Measurements from ENCODE around the gene CAMK2D.

Gene CAMK2D

GRCh38 chr4:113563691-113564378 lies 197.7 kb downstream of the CAMK2D start:
- no peak for DNase-seq

- DNase-seq, result no peak
These were observed 199.8 kb downstream of the CAMK2D start for GRCh38 chr4:113561758-113562157.

- DNase-seq, result no peak
These were observed 200.4 kb downstream of the CAMK2D start for GRCh38 chr4:113561092-113561491.

GRCh38 chr4:113560579-113560978 lies 201.0 kb downstream of the CAMK2D start:
- DNase-seq, result no peak

- no peak for DNase-seq
These were observed 201.6 kb downstream of the CAMK2D start for GRCh38 chr4:113559947-113560346.

- no peak for DNase-seq
These were observed 205.0 kb downstream of the CAMK2D start for GRCh38 chr4:113556382-113557134.

- DNase-seq, result no peak
These were observed 205.7 kb downstream of the CAMK2D start for GRCh38 chr4:113555868-113556267.

- DNase-seq, result no peak
These were observed 208.5 kb downstream of the CAMK2D start for GRCh38 chr4:113553082-113553481.

- no peak for DNase-seq
These were observed 211.0 kb downstream of the CAMK2D start for GRCh38 chr4:113550510-113550909.

- no peak for DNase-seq
These were observed 213.2 kb downstream of the CAMK2D start for GRCh38 chr4:113548303-113548702.

GRCh38 chr4:113547487-113548042 lies 214.0 kb downstream of the CAMK2D start:
- peak; percentile 63 for DNase-seq

- DNase-seq, result no peak
These were observed 219.6 kb downstream of the CAMK2D start for GRCh38 chr4:113541933-113542332.

- DNase-seq, result no peak
These were observed 220.7 kb downstream of the CAMK2D start for GRCh38 chr4:113540859-113541258.

GRCh38 chr4:113539408-113539807 lies 222.1 kb downstream of the CAMK2D start:
- no peak for DNase-seq

GRCh38 chr4:113537628-113538027 lies 223.9 kb downstream of the CAMK2D start:
- DNase-seq, result no peak

GRCh38 chr4:113537203-113537602 lies 224.3 kb downstream of the CAMK2D start:
- no peak for DNase-seq

GRCh38 chr4:113534711-113535110 lies 226.8 kb downstream of the CAMK2D start:
- DNase-seq, result no peak

- no peak for DNase-seq
These were observed 230.0 kb downstream of the CAMK2D start for GRCh38 chr4:113531572-113531971.

GRCh38 chr4:113528395-113528794 lies 233.1 kb downstream of the CAMK2D start:
- no peak for DNase-seq

- DNase-seq, result no peak
These were observed 236.0 kb downstream of the CAMK2D start for GRCh38 chr4:113525521-113525920.

- no peak for DNase-seq
These were observed 236.9 kb downstream of the CAMK2D start for GRCh38 chr4:113524505-113525186.

- DNase-seq, result no peak
These were observed 237.4 kb downstream of the CAMK2D start for GRCh38 chr4:113524096-113524495.

GRCh38 chr4:113522433-113522832 lies 239.1 kb downstream of the CAMK2D start:
- DNase-seq, result no peak

Measured in right kidney (tissue), 1 donor.